Colon (tissue), 2 donors: ENCODE data around the gene SIGLEC6.
"Not testable (repeated sequence)": the region's sequence is repeated elsewhere in the genome, so short reads cannot be mapped to it uniquely, and the experiment has no call there.

Experiments
- FAIRE-seq: peaks from 2 replicates; lab custom pipeline; 2012; peaks lifted over from hg19 to GRCh38; lab: Jason Lieb, UNC
- donor health status: control.
- donor health status: control.

Gene SIGLEC6

DNA sequence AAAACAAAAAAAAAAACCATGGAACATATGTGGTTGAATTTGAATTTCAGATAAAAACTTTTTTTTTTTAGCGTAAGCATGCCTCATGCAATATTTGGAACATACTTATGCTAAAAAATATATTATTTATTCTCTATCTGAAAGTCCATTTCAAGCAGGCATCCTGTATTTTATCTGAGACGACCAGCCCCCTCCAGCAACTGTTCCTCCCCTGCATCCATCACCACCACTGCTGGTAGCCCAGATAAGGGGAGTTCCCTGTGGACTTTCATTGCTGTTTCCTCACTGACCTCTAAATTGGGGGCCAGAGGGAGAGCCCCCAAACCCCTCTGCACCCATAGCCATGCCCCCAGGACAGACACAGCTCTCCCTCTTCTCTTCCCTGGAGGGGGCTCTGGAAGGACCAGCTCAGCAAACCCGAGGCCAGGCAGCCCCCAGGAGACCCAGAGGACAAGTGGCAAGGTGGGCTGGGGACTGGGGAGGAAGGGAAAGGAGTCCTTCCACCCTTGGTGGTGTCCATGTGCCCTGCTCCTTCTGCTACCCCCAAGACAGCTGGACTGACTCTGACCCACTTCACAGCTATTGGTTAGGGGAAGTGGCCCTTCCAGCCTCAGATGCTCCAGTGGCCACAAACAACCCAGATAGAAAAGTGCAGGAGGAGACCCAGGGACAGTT lies 23.3 kb downstream of the SIGLEC6 start:
- no peak for FAIRE-seq

DNA sequence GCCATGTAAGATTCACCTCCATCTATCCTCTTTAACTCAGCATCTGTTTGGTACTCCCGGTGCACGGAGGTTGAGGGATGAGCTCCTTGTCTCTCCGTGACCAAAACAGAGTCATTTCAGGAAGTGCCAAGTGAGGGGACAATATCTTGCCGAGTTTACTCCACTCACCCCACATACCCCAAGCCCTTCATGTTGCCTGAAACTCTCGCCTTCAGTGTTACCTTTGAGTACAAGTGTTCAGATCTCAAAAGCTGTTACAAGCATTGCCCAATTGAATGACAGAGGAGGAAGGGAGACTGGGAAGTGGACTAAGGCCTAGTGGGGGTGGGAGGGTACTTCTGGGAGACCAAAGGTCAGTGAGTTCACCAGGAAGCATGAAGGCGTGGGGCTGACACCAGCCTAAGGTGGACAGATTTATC lies 23.8 kb downstream of the SIGLEC6 start:
- no peak for FAIRE-seq

DNA sequence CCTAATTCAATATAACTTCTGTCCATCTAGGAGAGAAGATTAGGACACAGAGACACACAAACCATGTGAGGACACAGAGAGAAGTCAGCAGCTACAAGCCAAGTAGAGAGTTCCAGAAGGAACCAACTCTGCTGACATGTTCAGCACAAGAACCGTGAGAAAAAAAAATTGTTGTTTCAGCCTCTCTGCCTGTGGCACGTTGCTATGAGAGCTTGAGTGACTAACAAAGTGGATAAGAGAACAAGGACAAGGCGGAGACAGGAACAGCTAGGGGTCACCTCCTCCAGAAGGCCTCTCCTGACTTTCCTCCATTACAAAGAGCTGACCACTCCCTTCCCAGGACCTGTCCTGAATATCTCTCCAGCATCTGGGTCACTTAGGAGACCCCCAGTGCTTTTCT lies 24.3 kb downstream of the SIGLEC6 start:
- FAIRE-seq = no peak

DNA sequence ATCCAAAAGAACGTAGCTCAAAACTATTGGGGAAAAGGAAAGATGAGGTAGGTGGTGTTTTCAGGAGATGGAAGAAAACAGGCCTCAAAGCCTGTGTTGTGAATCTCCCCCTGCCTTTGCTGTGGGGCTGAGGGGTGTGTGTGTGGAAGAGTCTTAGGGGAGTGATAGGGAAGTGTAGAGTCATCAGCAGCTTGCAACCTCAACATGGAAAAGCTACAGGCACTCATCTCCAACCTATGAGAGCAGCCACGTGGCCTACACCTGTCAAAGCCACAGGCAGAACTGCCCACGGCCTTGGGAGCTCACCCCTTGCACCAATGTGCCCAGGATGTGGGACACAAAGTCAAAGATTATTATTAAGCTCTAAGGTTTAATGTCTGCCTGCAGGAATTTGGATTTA lies 25.6 kb downstream of the SIGLEC6 start:
- no peak for FAIRE-seq

DNA sequence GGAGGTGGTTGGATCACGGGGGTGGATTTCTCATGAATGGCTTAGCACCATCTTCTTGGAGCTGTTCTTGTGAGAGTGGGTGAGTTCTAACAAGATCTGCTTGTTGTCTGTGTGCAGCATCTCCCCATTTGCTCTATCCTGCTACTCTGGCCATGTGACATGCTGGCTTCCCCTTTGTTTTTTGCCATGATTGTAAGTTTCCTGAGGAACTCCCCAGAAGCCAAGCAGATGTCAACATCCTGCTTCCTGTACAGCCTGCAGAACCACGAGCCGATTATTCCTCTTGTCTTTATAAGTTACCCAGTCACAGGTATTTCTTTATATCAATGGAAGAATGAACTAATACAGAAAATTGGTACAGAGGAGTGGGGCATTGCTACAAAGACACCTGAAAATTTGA lies 27.6 kb downstream of the SIGLEC6 start:
- no peak for FAIRE-seq

DNA sequence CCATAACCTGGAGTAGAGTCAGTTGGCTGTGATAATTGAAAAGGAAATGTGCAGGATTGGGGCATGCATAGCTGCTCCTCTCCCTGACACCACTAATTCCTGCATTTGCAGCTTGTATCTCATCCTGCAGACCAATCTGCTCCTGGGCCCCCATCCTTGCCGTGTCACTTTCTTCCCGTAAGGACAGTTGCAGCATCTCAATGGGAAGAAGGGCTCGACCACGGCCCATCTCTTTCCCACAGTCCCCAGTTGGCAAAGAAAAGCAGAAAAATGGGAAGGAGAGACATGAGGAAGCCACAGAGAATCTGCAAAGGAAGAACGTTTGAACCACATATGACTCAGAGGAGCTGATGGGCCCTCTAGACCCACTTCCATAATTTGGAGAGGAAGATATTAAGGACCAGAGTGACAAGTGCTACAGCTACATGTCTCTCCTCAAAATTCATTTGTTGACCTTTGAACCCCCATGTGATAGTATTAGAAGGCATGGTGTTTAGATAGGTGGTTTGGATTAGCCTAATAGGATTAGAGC lies 28.1 kb downstream of the SIGLEC6 start:
- FAIRE-seq = no peak

DNA sequence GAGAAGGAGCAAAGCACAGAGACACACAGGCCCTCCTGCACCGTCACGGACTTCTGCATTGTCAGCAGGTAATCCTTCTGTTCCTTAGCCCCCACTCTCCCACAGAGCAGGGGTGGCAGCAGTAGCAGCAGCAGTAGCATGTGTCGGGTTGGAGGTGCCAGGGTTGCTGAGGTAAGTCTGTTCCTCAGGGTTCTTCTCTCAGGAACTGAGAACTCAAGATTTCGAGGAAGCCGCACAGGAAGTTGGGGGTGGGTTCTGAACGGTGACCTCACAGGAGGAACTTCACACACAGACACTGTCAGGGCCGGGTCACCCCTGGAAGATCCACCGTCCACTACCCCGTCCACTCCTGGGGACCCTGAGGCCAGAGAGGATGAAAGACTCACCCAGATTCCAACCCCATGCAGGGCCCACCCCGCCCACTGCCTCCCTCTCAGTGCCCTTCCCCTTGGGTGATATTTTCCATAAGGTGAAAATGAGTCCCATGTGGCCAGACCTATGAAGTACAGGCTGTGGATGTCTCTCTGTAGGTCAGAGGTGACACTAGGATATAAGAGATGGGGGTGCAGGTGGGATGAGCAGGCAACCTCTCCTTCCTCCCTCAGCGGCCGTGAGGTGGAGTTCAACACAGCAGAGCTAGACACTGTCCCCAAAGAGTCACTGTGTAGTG lies 29.7 kb downstream of the SIGLEC6 start, which contains the start of gene SIGLEC12:
TSS of gene SIGLEC12 (minus strand) at position 207 of the 670 bp plus-strand sequence. CDS start at position 140, 67 bp downstream.
- no peak for FAIRE-seq

DNA sequence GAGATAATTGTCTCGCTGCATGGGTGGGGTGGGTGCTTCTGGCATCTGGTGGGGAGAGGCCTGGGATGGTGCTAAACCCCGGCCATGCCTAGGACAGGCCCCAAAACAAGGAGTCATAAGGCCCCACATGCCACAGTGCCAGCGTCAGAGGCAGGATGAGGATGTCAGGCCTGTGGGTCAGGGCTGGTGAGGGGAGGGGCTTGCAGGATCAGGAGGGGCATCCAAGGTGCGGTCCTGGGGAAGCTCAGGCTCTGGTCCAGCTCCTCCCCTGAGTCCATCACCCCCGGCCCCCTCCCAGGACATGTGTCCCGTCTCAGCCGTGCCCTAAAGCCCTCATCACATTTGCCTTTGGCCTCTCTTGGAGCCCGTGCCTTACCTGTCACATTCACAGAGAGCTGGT lies 30.5 kb downstream of the SIGLEC6 start:
- not testable (repeated sequence) for FAIRE-seq

DNA sequence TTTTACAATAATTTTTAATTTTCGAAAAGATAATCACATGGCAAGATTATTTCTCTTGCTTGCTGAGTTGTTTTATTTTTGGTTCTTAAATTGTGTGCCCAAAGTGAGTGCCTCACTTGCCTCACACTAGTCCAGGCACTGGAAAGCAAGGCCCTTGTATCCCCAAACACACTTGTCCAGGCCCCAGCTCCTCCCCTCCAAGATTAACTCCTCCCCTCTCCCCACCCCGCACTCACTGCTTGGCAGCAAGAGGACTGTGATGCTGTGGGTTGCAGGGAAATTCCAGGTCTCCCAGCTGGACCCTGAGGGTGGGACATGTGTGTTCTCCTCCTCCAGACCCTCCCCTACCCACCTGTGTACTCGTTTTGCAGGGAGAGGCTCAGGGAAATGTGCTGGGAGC lies 33.8 kb downstream of the SIGLEC6 start:
- no peak for FAIRE-seq

DNA sequence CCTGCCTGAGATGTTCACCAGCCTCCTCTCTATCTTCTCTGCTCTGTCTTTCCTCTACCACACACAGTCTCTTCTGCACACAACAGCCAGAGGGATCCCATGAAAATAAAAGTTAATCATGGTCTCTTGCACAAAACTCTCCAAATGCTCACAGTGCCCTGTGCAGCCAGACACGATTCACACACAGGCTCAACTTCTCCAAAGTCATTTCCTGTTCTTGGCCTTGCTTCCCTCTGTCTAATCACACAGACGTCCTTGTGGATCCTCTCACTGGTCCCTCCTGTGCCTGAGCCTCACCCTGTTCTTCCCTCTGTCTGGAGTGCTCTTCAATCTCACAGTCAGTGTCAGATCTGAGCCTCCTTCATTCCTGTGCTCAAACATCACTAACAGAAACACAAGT lies 37.7 kb downstream of the SIGLEC6 start:
- FAIRE-seq = no peak

DNA sequence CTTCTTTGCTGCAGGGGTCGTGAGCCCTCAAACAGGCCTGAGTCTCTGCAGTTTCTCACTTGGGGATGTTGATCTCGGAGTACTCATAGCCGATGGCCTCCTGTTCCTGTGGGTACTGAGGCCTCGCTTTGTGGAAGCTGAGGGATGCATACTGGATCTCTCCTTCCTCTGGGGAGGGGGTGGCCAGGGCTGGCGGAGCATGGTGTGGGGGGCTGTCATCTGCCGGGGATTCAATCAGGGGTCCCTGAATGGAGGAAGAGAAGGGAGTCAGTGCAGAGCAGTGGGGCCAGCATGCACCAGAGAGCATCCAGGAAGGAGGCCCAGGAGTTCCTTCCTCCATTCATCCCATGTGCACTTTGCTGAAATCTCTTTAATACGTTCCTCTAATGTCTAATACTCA lies 39.9 kb downstream of the SIGLEC6 start:
- no peak for FAIRE-seq

DNA sequence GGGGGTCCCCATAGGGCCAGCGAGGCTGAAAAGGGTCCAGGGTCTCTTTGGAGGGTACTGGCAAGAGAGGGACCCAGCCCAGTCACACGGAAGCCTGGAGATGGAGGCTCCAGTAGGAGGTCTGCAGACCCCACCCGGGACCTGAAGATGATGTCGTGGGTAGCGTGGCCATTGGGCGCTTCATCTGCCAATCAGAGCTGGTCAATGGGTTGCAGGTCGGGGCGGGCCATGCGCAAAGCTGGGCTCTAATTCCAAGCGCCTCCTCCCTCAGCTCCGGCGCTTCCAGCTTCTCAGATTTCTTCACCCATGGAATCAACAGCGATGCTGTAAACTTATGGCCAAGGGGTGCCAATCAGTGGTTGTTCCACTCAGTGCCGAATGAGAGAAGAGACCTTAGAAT lies 40.8 kb downstream of the SIGLEC6 start:
- no peak for FAIRE-seq

DNA sequence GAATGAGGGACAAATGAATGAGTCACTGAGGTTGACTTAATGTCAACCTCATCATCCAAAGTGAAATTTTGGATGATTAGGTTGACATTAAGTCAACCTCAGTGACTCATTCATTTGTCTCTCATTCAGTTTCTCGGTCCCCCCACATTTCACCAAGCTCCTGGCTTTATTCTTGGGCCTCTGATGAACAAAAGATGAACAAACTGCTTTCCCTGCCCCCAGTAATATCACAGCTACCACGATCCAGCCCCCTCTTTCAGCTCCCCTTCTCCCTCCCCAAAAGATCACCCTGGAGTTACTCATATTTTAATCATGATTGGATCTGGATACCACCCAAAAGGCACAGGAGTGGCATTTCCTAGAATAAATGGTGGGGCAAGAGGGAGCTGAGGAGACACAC lies 42.4 kb downstream of the SIGLEC6 start:
- no peak for FAIRE-seq

DNA sequence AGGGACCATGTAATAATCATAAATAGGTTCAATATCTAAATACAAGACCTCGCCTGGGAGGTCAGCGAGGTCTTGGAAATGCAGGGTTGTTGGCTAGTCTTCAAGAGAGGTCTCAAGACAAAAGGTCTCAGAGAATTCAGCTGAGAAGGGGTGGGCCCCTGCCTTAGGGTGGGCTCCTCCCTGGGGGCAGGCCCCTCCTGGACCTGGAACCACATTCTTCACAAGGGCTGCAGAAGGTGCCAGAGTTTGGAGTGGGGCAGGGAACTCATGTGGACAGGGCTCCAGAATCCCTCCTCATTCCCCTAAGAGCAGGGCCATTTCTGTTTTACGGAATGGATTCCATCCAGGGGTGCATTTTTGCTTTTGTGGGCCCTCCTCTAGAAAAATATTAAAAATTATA lies 43.0 kb downstream of the SIGLEC6 start:
- no peak for FAIRE-seq

DNA sequence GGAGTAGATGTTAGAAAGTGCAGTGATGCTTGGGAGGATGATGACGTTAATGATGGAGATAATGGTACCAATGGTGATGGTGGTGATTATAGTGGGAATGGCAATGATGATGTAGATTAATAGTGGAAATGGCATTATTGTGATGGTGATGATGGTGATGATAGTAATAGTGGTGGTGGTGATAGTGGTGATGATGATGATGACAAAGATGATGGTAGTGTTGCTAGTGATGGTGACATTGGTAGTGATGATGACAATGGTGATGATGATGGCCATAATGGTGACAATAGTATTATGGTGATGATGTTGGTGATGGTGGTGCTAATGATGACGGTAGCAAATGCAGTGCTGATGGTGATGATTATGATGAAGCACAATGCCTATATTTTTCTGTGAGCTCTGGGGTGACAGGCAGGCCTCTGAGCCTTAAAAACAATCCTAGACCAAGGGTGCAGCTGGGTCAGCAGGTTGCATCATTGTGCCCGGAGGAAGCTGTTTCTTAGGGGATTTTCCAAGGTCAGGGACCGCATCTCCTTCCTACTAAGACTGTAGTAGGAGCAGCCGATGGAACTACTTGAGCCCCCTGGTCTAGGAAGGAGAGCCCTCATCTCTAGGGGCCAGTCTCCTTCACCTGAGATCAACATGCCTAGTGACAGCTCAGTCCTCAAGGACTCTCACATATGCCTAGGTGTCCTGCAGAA lies 45.4 kb downstream of the SIGLEC6 start:
- FAIRE-seq = no peak

DNA sequence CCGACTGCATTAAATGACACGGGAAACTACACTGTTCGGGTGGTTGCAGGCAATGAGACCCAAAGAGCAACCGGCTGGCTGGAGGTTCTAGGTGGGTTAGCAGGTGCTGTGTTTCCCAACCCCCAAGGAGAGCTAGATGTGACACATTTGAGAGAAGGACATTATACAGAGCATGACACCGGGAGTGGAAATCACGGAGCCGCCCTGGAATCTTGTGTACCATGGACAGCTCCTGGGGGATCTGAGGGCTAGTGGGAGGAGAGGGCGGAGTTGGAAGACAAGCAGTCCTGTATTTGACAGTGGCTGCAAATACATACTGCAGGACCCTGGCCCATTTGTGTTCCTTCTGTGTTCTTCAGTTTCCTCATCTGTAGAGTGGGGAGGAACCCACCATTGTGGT lies 50.9 kb downstream of the SIGLEC6 start:
- no peak for FAIRE-seq

DNA sequence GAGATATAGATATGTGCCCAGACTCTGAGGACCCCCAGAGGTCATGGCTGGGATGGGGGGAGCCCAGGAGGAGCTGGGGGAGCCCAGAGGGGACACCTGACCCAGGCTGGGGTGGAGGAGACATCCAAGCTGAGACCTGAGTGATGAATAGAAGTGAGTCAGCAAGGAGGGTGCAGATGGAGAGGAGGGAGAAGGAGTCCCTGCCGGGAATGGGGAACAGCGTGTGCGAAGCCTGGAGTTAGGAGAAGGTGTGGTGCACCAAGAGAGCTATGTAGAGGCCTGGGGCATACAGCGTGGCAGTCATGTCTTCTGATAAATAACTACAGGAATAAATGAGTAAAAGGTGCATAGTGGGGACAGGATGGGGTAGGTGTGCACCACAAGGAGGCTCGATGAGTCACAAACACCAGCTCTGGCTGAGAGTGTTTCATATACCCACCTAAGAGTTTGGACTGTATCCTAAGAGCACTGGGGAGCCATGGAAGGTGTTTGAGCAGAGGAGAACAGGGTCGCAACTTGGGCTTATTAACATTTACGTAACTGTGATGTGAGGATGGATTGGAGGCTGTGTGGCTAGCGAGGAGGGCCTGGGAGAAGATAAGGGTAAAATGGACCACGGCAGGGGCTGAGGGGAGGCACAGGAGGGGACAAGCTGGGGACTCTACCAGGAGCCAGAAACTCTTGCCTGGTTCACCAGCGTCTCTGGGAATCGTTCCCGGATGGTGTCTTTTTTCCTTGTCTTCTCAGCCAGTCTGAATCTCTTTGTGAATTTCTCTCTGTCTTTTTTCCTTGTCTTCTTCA lies 51.7 kb downstream of the SIGLEC6 start:
- no peak for FAIRE-seq

DNA sequence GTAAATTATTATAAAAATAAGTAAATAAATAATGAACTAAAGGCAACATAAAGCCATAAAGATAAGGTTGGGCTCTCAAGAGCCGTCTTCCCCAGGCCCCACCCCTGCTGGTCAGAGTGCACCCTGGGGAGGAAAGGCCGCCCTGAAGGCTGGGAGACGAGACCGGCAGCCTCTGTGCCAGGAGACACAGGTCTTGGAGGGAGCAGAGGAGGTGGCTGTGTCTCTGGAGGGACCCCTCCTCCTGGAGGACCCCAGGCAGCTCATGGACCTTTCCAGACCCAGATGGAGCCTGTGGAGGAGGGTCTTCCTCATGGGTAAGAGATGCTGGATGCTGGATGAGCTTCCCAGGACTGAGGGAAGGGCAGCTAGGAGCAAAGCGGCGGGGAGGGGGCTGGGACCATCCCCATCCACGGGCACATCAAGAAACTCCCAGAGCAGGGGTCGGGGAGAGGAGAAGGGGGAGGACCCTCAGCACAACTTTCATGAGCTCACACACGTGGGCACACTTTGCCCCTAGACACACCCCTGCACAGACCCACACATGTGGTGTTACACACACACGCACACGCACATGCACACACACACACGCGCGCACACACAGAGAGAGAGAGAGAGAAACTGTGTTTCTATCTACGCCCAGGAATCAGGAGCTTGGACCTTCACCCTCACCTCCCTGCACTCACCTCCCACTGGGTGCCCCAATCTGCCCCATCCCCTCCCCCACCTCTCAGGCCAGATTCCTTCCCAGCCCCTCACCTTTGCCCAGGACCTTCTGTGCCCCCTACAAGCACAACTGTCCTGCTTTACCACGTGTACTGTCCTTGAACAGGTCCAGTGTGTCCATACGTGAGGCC lies 52.9 kb downstream of the SIGLEC6 start, which contains the start of gene CEACAM18:
TSS of gene CEACAM18 (plus strand) at position 159 of the 854 bp plus-strand sequence.
- FAIRE-seq = no peak

DNA sequence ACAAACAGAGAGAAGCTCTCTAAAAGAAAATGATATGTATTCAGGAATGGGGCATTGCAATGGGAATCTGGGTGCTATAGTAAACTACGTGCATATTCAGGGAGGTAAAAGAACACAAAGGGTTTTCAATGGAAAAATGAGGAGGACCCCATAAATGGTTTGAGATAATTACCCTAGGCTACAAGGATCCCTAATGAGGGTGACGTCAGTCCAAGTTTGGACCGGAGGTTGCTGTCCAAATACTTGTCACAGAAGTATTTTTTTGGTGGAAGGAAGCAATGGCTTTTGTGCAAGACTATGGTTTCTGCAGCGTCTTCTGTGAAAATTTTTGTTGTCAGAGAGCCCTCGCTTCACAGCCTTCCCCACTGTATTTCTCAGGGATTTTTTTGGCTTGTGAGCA lies 54.1 kb downstream of the SIGLEC6 start:
- no peak for FAIRE-seq

DNA sequence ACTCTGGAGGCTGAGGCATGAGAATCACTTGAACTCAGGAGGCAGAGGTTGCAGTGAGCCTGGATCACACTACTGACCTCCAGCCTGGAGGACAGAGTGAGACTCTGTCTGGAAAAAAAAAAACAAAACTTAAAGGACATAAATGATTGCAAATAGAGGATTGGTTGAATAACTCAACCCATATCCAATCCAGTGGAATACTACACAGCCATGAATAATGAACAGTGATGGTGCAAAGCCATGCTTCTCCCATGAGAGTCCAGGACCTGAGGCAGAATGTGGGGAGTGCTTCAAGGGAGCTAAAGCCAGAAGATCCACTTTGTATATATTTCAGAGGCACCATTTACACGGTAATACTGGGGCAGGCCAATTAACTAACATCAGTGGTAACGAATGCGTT lies 55.3 kb downstream of the SIGLEC6 start:
- FAIRE-seq = no peak

DNA sequence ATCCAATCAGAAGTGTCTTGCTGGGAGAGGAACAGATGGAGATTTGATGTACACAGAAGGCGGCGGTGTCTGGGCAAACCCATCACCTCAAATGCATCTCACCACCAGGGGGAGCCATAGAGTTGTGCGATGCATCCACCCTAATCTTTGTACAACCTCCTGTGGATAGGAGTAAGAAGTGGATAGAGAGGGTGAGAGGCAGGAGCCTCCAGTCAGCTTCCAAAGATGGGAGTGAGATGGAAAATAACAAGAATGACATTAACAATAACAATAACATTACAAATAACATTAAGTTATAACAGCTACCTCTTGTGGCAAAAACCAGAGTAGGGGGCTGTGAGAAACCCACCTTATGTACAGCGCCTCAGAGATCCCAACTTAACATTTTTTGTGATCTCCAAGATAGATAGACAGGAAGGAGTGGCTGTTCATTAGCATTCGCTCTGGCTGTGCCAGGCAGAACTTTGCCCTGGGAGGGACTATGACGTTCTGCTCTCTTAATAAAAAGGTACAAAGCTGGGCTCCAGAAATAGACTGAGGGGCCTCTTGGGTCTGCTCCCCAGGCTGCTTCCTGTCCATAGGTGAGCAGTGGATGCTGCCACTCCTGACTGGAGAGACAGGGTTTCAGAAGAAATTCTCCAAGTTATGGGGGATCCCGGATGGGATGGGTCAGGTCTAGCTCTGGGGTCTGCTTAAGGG lies 58.3 kb downstream of the SIGLEC6 start:
- no peak for FAIRE-seq
